HepG2 (cell line): ENCODE results near the gene HOXA4. TPM values are rescaled to one million over a fixed set of nuclear protein-coding genes. Genes with fewer than 3 reads are reported as not detected.

Experiments used
- ATAC-seq: fragments of 200-7000 bp; cut with Tn5 transposase; 3 replicates; pipeline ENCODE4 v1.9.1; 2020; ENCODE audit warnings: mild to moderate bottlenecking, moderate library complexity
- BruUV-seq: library from RNA; stranded (reverse); fragments of 400-500 nt; replicated peaks from 2 replicates; lab custom pipeline; 2021; lab: Mats Ljungman, UMichigan
- CTCF ChIA-PET: fragments of 300-600 bp; formaldehyde crosslinking; extraction: SDS; loops from one replicate; lab custom pipeline; 2021; ENCODE audit warnings: low total read pairs, inconsistent platforms, low intra/inter-chr PET ratio; lab: Yijun Ruan, JAX
- POLR2A ChIA-PET: fragments of 350-600 bp; sonication (Branson Sonifier 250); formaldehyde crosslinking; loops from one replicate; lab custom pipeline; 2020; ENCODE audit warnings: antibody characterized with exemption, inconsistent platforms; lab: Yijun Ruan, JAX
- DNase-seq: peaks from one replicate; pipeline ENCODE4 v3.0.0-alpha.2; 2015; ENCODE audit warnings: low spot score
- FAIRE-seq: peaks from 3 replicates; lab custom pipeline; 2011; peaks lifted over from hg19 to GRCh38; lab: Jason Lieb, UNC
- H2AFZ ChIP-seq: one replicate; pipeline ENCODE4 v1.6.1; 2011; ENCODE audit warnings: low read length, inconsistent platforms
- H3K27ac ChIP-seq: fragments of 300-600 bp; 3 replicates; pipeline ENCODE4 v1.8.0; 2011; ENCODE audit warnings: mixed run types, mild to moderate bottlenecking, mixed read lengths, low read length, inconsistent platforms; ENCODE audit not compliant: insufficient read depth; ENCODE audit errors: extremely low read length
- H3K27me3 ChIP-seq, 2 experiments: fragments of 200-600 bp in 1 of 2; 2 replicates in 1 of 2; 3 replicates in 1 of 2; pipeline versions ENCODE4 v1.6.0 to v1.8.0; 2011; ENCODE audit warnings: low read length in 2 of 2, mild to moderate bottlenecking in 2 of 2, moderate library complexity in 2 of 2, inconsistent platforms in 1 of 2; ENCODE audit not compliant: insufficient read depth in 2 of 2, control insufficient read depth in 1 of 2
- H3K36me3 ChIP-seq, 2 experiments: fragments of 200-600 bp in 1 of 2; replicated peaks in 1 of 2; 2 replicates in 1 of 2; 3 replicates in 1 of 2; pipeline versions ENCODE4 v1.5.1 to v1.8.0; 2011; ENCODE audit warnings: low read length in 2 of 2, inconsistent platforms in 1 of 2; ENCODE audit not compliant: insufficient read depth in 2 of 2, control insufficient read depth in 1 of 2
- H3K4me1 ChIP-seq: 2 replicates; pipeline ENCODE4 v1.5.1; 2012; ENCODE audit warnings: low read length, inconsistent platforms; ENCODE audit not compliant: insufficient read depth
- H3K4me2 ChIP-seq: 2 replicates; pipeline ENCODE4 v1.6.0; 2011; ENCODE audit warnings: low read depth, low read length, inconsistent platforms
- H3K4me3 ChIP-seq, 3 experiments: fragments of 200-600 bp in 1 of 3; sonication (generic), shearing (Covaris generic) in 1 of 3; replicated peaks in 1 of 3; 2 replicates each; pipeline ENCODE4 v1.5.1; 2011 to 2016; ENCODE audit warnings: low read length in 3 of 3, inconsistent platforms in 2 of 3, low read depth in 2 of 3, mild to moderate bottlenecking in 2 of 3, control low read depth in 1 of 3, mixed read lengths in 1 of 3; ENCODE audit not compliant: insufficient read depth in 1 of 3
- H3K79me2 ChIP-seq: one replicate; pipeline ENCODE4 v1.6.1; 2011; ENCODE audit warnings: low read length, inconsistent platforms; ENCODE audit not compliant: insufficient read depth
- H3K9ac ChIP-seq: 2 replicates; pipeline ENCODE4 v1.6.0; 2011; ENCODE audit warnings: mild to moderate bottlenecking, low read depth, low read length, inconsistent platforms; ENCODE audit not compliant: insufficient read depth
- H3K9me3 ChIP-seq: 2 replicates; pipeline ENCODE4 v1.5.1; 2012; ENCODE audit warnings: mild to moderate bottlenecking, low read length
- H4K20me1 ChIP-seq: 2 replicates; pipeline ENCODE4 v1.6.0; 2011; ENCODE audit warnings: inconsistent platforms, mild to moderate bottlenecking, low read length, moderate library complexity; ENCODE audit not compliant: insufficient read depth
- AGO2 ChIP-seq: fragments of 200-400 bp; formaldehyde crosslinking; optimal IDR thresholded peaks from 2 replicates; pipeline ENCODE3; 2017; ENCODE audit warnings: mild to moderate bottlenecking, low read depth, low read length, moderate library complexity
- ARID2 ChIP-seq: sonication (generic); formaldehyde crosslinking; IDR thresholded peaks from 2 replicates; pipeline ENCODE4 v1.8.1; 2022; ENCODE audit warnings: mild to moderate bottlenecking, missing genetic modification reagents, borderline replicate concordance
- FOSL2 ChIP-seq: sonication (generic); formaldehyde crosslinking; IDR thresholded peaks from 2 replicates; pipeline ENCODE4 v1.4.0; 2020; ENCODE audit warnings: missing genetic modification reagents
- HDAC6 ChIP-seq: fragments of 200-600 bp; sonication (generic); IDR thresholded peaks from 2 replicates; pipeline ENCODE4 v1.7.0; 2017; ENCODE audit warnings: mild to moderate bottlenecking, antibody characterized with exemption, low read length, low read depth
- WGBS: methylation state at CpG from one replicate; pipeline ENCODE4 v1.1.6; 2017; ENCODE audit warnings: low lambda C conversion rate; 5-methylcytosine and 5-hydroxymethylcytosine counted together
- in situ Hi-C: cut with HindIII; loops from 2 replicates; pipeline ENCODE4 v1.10.0; 2017; ENCODE audit warnings: low pct_unique_long_range_greater_than_20kb; ENCODE audit not compliant: extremely low pct_ligation_motif_present
- intact Hi-C: fragments of 100-400 bp; cut with micrococcal nuclease; formaldehyde crosslinking; loops from one replicate; pipeline ENCODE4 v1.10.0; 2022; ENCODE audit not compliant: unreplicated experiment
- polyA plus RNA-seq, 8 experiments: library from polyadenylated mRNA; depleted of rRNA in 3 of 8; stranded (reverse) in 7 of 8; unstranded in 1 of 8; fragments of >200 nt; fragmentation: Illumina TruSeq in 4 of 8; extraction: Trizol in 4 of 8; gene quantifications; 2 replicates each; pipeline versions ENCODE4 v1.2.1 to v1.2.3, GENCODE V29; 2011 to 2016; ENCODE audit warnings: low read depth in 4 of 8, missing spikeins in 1 of 8, mixed read lengths in 1 of 8; ENCODE audit not compliant: insufficient read depth in 1 of 8
- total RNA-seq, 5 experiments: library from RNA; depleted of rRNA; stranded (reverse); fragments of >200 nt; fragmentation: Illumina TruSeq; extraction: Trizol; gene quantifications; 2 replicates each; pipeline ENCODE4 v1.2.3, GENCODE V29; 2016; ENCODE audit warnings: low read depth in 1 of 5
- TF ChIP-seq, protein P1 (sequence below): sonication (generic); formaldehyde crosslinking; IDR thresholded peaks from 2 replicates; pipeline ENCODE4 v1.4.0; 2020; ENCODE audit warnings: missing genetic modification reagents, borderline replicate concordance

HOXA4 gene
- total and polyA plus RNA-seq, 2 of the 13 experiments (the other 11 are each of a cell fraction or from before 2014, with no cell fraction given) = 2.4 to 5.4 TPM

DNA sequence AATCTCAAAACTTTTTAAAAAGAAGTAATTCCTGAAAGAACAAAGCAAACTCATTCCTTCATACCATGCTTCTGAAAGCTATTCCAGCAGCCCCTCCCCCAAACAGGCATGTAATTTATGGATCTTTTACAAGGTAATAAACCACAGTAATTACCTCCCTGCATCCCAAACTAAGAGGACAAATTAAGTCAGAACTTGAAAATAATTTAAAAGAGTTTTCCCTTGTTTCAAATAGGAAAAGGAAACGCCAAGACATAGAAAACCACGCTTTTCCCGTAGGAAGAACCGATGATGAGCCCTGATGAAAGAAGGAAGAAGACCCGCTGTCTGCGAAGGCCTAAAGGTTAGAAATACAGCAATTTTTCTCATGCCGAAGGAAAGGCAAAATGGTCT is 8.9 kb downstream of the HOXA4 start:
- Histone ChIP-seq H3K4me1 (peaks cover 71% of the 10 kb centered on the region), H3K36me3 (peaks cover 0 to 8% of the 10 kb centered on the region in 2 experiments; a peak in 2 of 5 replicates), H3K4me3 (peak overlapping the region; percentile 82 to 95 (median 87)), H3K27me3 (no peaks in the 10 kb centered on the region; a peak in 1 of 5 replicates), H3K9ac (peak overlapping the region; percentile 88), H2AFZ (no peak overlapping the region), H3K9me3 (no peaks in the 10 kb centered on the region), H3K27ac (peak overlapping the region; percentile 96), H3K4me2 (peak overlapping the region; percentile 87), H4K20me1 (peaks cover 13% of the 10 kb centered on the region), H3K79me2 (peaks cover 56% of the 10 kb centered on the region)
- ChIA-PET POLR2A (interaction anchor here (1.0 to 5.8 kb wide), 19 partner anchors 7 to 773 kb away, joined by 3 to 118 read pairs (median 5); partner anchors contain the start of genes HOXA1, HOXA4, HOXA5 and SKAP2), CTCF (no interaction called here)
- intact Hi-C loops (loop anchor here (1.0 kb wide), 1 partner anchor 9 kb away; the partner anchor contains the start of gene HOXA4), in situ Hi-C loops (no loop called here)
- peak; percentile 19 for TF ChIP-seq AGO2
- TF ChIP-seq, protein P1, sequence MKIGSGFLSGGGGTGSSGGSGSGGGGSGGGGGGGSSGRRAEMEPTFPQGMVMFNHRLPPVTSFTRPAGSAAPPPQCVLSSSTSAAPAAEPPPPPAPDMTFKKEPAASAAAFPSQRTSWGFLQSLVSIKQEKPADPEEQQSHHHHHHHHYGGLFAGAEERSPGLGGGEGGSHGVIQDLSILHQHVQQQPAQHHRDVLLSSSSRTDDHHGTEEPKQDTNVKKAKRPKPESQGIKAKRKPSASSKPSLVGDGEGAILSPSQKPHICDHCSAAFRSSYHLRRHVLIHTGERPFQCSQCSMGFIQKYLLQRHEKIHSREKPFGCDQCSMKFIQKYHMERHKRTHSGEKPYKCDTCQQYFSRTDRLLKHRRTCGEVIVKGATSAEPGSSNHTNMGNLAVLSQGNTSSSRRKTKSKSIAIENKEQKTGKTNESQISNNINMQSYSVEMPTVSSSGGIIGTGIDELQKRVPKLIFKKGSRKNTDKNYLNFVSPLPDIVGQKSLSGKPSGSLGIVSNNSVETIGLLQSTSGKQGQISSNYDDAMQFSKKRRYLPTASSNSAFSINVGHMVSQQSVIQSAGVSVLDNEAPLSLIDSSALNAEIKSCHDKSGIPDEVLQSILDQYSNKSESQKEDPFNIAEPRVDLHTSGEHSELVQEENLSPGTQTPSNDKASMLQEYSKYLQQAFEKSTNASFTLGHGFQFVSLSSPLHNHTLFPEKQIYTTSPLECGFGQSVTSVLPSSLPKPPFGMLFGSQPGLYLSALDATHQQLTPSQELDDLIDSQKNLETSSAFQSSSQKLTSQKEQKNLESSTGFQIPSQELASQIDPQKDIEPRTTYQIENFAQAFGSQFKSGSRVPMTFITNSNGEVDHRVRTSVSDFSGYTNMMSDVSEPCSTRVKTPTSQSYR (CRISPR knock-in tag) = peak; percentile 64; the same call in 1 of the 2 replicates
- TF ChIP-seq HDAC6 = 0 out of 2 replicates have a peak, but pooled peaks have one; percentile 66
- no peak for TF ChIP-seq FOSL2
- TF ChIP-seq ARID2 (CRISPR knock-in tag) = 0 out of 2 replicates have a peak, but pooled peaks have one; percentile 13
- 2% methylated on average over 7 of the region's 7 CpGs for WGBS
- no peak for ATAC-seq
- FAIRE-seq = peak; percentile 8
- BruUV-seq = TSS peak; percentile 76
- DNase-seq = no peak
